Measurements from ENCODE around the gene TMEM131.
A peak's percentile ranks its signal among the peaks of the same experiment; 100 is the strongest.

The TMEM131 gene

DNA sequence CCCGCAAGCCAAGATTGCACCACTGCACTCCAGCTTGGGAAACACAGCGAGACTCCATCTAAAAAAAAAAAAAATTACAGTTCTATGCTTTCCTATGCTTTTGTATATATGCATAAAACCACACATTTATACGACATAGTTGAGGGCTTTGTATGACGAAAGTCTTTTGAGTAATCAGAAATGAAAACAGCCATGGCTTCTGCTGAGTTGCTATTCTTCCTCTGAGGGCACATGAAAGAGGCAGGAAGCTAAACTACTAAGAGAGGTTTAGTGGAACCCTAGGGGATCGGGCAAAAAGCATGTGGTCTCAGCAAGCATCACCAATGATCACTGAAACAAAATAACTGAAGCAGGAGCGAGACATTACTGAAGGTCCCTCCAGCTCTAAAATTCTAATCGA is 182.8 kb downstream of the TMEM131 start:
- Histone ChIP-seq H3K27ac (replicated peaks) (no peak overlapping the region), H3K27me3 (ENCODE audit: insufficient read depth, poor library complexity, severe bottlenecking) (no peaks in the 10 kb centered on the region), H3K4me3 (replicated peaks; ENCODE audit: insufficient read depth, low read length) (no peak overlapping the region)
- TF ChIP-seq, protein P1, sequence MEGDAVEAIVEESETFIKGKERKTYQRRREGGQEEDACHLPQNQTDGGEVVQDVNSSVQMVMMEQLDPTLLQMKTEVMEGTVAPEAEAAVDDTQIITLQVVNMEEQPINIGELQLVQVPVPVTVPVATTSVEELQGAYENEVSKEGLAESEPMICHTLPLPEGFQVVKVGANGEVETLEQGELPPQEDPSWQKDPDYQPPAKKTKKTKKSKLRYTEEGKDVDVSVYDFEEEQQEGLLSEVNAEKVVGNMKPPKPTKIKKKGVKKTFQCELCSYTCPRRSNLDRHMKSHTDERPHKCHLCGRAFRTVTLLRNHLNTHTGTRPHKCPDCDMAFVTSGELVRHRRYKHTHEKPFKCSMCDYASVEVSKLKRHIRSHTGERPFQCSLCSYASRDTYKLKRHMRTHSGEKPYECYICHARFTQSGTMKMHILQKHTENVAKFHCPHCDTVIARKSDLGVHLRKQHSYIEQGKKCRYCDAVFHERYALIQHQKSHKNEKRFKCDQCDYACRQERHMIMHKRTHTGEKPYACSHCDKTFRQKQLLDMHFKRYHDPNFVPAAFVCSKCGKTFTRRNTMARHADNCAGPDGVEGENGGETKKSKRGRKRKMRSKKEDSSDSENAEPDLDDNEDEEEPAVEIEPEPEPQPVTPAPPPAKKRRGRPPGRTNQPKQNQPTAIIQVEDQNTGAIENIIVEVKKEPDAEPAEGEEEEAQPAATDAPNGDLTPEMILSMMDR (IDR thresholded peaks at IDR 0.05; ENCODE audit: insufficient read depth, low read length), result no peak
- TF ChIP-seq, protein P2, sequence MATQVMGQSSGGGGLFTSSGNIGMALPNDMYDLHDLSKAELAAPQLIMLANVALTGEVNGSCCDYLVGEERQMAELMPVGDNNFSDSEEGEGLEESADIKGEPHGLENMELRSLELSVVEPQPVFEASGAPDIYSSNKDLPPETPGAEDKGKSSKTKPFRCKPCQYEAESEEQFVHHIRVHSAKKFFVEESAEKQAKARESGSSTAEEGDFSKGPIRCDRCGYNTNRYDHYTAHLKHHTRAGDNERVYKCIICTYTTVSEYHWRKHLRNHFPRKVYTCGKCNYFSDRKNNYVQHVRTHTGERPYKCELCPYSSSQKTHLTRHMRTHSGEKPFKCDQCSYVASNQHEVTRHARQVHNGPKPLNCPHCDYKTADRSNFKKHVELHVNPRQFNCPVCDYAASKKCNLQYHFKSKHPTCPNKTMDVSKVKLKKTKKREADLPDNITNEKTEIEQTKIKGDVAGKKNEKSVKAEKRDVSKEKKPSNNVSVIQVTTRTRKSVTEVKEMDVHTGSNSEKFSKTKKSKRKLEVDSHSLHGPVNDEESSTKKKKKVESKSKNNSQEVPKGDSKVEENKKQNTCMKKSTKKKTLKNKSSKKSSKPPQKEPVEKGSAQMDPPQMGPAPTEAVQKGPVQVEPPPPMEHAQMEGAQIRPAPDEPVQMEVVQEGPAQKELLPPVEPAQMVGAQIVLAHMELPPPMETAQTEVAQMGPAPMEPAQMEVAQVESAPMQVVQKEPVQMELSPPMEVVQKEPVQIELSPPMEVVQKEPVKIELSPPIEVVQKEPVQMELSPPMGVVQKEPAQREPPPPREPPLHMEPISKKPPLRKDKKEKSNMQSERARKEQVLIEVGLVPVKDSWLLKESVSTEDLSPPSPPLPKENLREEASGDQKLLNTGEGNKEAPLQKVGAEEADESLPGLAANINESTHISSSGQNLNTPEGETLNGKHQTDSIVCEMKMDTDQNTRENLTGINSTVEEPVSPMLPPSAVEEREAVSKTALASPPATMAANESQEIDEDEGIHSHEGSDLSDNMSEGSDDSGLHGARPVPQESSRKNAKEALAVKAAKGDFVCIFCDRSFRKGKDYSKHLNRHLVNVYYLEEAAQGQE (IDR thresholded peaks at IDR 0.05; ENCODE audit: insufficient replicate concordance, low read depth), result no peak
- TF ChIP-seq SPI1 (IDR thresholded peaks at IDR 0.05; ENCODE audit: borderline replicate concordance, low read depth) (no peak), POLR2AphosphoS5 (IDR thresholded peaks at IDR 0.05; ENCODE audit: low read depth) (no peak), GABPA (IDR thresholded peaks at IDR 0.05; ENCODE audit: low read depth) (no peak)
- DNase-seq (ENCODE audit: low read depth in 1 of 2, low spot score in 1 of 2), result peak in 1 of 2 experiments; percentile 4

DNA sequence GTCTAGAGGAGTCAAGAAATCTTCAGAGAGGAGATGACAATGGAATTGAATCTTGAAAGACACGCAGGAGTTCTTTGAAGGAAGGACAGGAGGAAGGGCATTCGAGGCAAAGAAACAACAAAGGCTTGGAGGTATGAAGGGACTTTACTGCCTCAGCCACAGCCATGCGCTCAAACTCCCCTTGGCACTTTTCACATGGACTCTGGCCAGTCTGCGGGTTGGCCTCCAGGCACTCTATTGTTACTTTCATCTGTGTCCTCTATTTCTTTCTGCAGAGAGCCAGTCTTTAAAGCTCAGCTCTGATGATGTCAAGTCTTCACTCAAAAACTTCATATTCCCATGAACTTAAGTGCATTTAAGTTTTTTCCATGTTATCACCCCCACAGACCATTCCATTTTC is 186.9 kb downstream of the TMEM131 start:
- Histone ChIP-seq H3K27ac (replicated peaks) (no peak overlapping the region), H3K27me3 (ENCODE audit: insufficient read depth, poor library complexity, severe bottlenecking) (no peaks in the 10 kb centered on the region), H3K4me3 (replicated peaks; ENCODE audit: insufficient read depth, low read length) (no peak overlapping the region)
- no peak for DNase-seq (ENCODE audit: low read depth in 1 of 2, low spot score in 1 of 2)
- TF ChIP-seq, protein P2 (IDR thresholded peaks at IDR 0.05; ENCODE audit: insufficient replicate concordance, low read depth), result no peak
- TF ChIP-seq POLR2AphosphoS5 (IDR thresholded peaks at IDR 0.05; ENCODE audit: low read depth) (no peak), GABPA (IDR thresholded peaks at IDR 0.05; ENCODE audit: low read depth) (no peak), SPI1 (IDR thresholded peaks at IDR 0.05; ENCODE audit: borderline replicate concordance, low read depth) (no peak)
- TF ChIP-seq, protein P1 (IDR thresholded peaks at IDR 0.05; ENCODE audit: insufficient read depth, low read length), result no peak

DNA sequence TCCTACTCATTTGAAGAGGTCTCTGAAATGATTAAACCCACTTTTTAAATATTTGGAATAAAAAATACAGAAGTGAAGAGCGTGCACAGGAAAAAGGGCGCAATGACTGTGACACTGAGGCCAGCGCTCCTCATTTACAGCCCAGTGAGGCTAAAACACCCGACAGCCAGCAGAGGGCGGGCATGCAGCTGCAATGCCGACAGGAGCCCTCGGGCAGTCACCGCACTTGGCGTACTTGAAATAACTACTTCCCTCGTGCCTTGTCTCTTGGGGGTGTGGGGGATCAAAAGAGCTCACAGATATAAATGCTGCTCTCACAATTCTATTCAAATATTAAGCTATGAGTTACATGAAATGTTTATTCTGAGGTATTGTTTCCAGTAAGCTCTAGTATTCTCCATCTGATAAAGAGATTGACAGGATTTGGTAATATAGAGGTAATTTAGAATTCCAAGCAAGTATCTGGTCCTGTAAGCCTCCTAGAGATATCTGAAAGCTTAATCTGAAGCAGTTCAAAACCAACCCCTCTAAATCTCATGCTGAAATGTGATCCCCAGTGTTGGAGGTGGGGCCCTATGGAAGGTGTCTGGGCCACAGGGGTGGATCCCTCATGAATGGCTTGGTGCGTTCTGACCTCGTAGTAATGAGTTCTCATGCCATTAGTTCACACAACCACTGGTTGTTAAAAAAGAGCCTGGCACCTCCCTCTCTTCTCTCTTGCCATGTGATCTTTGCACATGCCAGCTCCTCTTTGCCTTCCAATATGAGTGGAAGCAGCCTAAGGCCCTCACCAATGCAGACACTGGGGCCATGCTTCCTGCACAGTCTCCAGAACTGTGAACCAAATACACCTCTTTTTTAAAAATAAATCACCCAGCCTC is 188.8 kb downstream of the TMEM131 start:
- peak; percentile 31 to 82 for DNase-seq (ENCODE audit: low read depth in 1 of 2, low spot score in 1 of 2)
- TF ChIP-seq, protein P1 (IDR thresholded peaks at IDR 0.05; ENCODE audit: insufficient read depth, low read length), result peak; percentile 83
- no peak for TF ChIP-seq POLR2AphosphoS5 (IDR thresholded peaks at IDR 0.05; ENCODE audit: low read depth)
- TF ChIP-seq, protein P2 (IDR thresholded peaks at IDR 0.05; ENCODE audit: insufficient replicate concordance, low read depth), result no peak
- TF ChIP-seq GABPA (IDR thresholded peaks at IDR 0.05; ENCODE audit: low read depth), result no peak
- TF ChIP-seq SPI1 (IDR thresholded peaks at IDR 0.05; ENCODE audit: borderline replicate concordance, low read depth), result peak; percentile 19; the same call in 1 of the 2 replicates
- H3K27me3 ChIP-seq (ENCODE audit: insufficient read depth, poor library complexity, severe bottlenecking), result no peaks in the 10 kb centered on the region
- H3K27ac ChIP-seq (replicated peaks), result no peak overlapping the region
- no peak overlapping the region for H3K4me3 ChIP-seq (replicated peaks; ENCODE audit: insufficient read depth, low read length)

Measured in HL-60 (cell line).